ENCODE measurements around the gene PYGB. TPM values are rescaled to one million over a fixed set of nuclear protein-coding genes. Genes with fewer than 3 reads are reported as not detected.
"Not testable (repeated sequence)": the region's sequence is repeated elsewhere in the genome, so short reads cannot be mapped to it uniquely, and the experiment has no call there.

PYGB gene
- total RNA-seq, 8 experiments from 2014 or later, result 40.5 to 140 (median 65.8) TPM

DNA sequence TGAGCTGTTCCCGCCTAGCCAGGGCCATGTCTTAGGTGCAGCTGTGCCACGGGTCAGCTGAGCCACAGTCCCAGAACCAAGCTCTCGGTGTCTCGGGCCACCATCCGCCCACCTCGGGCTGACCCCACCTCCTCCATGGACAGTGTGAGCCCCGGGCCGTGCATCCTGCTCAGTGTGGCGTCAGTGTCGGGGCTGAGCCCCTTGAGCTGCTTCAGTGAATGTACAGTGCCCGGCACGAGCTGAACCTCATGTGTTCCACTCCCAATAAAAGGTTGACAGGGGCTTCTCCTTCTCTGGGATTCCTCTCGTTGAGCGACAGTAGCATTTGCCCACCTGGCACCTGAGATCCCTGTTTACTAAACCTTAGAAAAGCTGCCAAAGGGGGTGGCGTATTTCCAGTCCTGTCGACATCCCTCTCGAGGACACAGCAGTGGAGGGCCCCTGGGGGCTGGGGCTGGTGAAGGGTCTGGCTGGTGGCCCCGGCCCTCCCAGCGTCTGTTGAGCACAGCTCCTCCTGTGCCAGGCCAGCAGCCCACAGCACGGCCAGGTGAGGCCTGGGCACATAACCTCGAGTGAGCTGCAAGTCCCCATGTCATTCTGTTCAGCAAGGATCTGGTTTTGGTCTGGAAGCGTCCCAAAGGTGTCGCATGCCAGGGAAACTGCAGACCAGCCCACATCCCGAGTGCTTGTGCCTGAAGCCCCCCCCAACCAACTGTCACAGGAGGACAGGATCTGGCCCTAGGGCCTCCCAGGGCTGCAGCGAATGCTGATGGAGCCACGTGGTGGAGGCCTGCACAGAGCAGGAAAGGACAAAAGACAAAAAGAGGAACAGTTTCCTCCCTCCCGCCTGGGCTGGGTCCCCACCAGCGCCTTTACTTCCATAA is 21.2 kb upstream of the PYGB start:
- no peak overlapping the region for H3K27ac ChIP-seq
- in situ Hi-C loops (cut with MboI; ENCODE audit: low pct_unique_long_range_greater_than_20kb in 2 of 9, low sequenced_read_pairs in 9 of 9, unreplicated experiment in 9 of 9), result no loop called here
- no peak overlapping the region for H3K4me3 ChIP-seq
- ATAC-seq (replicated peaks in 6 of 8), result peak in 3 of 8 experiments; percentile 39 to 72 (median 58)
- H3K4me1 ChIP-seq (replicated peaks in 1 of 2), result peaks cover 18 to 35% of the 10 kb centered on the region in 2 donors
- WGBS, 10 experiments, result 0 to 100% (median 60%) methylated on average over 2 to 14 of the region's 28 CpGs; no CpG with 5 or more reads in 3 of the 10 experiments

DNA sequence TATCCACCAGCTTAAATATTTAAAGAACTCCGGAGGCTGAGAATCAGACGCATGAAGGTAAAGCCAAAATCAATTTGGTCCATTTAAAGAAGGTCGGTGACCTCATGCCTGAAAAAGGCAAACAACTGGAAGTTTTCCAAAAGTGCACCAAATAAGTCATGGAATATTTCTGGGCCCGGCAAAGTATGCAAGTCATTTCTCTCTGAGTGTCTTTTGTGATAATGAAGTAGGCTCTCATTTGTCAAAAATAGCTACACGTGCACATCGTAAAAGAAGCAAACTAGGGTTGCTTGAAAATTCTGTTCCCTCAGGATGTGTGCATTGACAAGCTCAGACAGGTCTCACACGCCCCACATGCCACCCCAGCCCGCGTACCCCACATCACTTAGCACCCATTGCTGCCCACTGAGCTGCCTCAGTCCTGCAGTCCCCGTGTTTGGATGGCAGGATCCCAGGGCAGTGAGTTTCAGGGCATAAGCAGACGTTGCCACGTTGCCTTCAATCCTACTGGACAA is 20.5 kb upstream of the PYGB start:
- Histone ChIP-seq H3K27ac (no peak overlapping the region), H3K4me1 (replicated peaks in 1 of 2) (peaks cover 18 to 32% of the 10 kb centered on the region in 2 donors), H3K4me3 (no peak overlapping the region)
- WGBS, 10 experiments, result 8 to 100% (median 75%) methylated on average over 1 to 8 of the region's 12 CpGs; no CpG with 5 or more reads in 3 of the 10 experiments
- in situ Hi-C loops (cut with MboI; ENCODE audit: low pct_unique_long_range_greater_than_20kb in 2 of 9, low sequenced_read_pairs in 9 of 9, unreplicated experiment in 9 of 9), result no loop called here
- ATAC-seq (replicated peaks in 6 of 8), result peak in 3 of 8 experiments; percentile 45 to 64 (median 51)

DNA sequence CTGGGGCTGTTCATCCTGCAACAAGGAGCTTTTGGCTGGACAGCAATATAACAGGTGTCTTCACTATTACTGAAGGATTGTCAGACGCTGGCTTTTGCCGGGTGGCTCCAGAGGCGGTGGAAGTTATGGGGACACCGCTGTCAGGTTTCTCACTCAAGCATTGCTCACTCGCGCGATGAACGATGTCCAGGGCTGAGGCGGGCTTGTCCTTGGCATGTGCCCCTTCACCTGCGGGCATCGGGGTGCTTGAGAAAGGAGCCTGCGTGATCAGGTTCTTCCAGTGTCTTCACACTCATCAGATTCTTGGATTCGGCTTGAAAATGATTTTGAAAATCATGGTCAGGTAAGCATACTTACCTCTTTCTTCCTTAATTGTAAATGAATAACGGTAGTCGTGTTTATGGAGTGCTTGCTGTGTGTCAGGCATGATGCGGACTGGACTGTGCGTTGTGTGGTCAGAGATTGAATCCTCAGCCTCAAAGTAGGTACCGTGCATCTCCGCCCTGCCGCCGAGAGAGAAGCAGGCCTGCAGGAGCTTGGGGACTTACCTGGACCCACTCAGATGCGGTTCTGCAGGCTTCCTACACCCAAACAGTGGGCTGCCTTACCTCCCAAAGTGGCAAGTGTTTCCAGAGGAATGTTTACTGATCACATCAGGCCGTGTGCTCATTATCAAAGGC is 18.3 kb upstream of the PYGB start:
- WGBS, 10 experiments, result 88 to 100% (median 91%) methylated on average over 1 to 13 of the region's 23 CpGs
- H3K4me3 ChIP-seq, result no peak overlapping the region
- in situ Hi-C loops (cut with MboI; ENCODE audit: low pct_unique_long_range_greater_than_20kb in 2 of 9, low sequenced_read_pairs in 9 of 9, unreplicated experiment in 9 of 9), result no loop called here
- no peak for ATAC-seq (replicated peaks in 6 of 8)
- peaks cover 20 to 27% of the 10 kb centered on the region in 2 donors for H3K4me1 ChIP-seq (replicated peaks in 1 of 2)
- H3K27ac ChIP-seq, result peak overlapping the region; percentile 12 to 41

DNA sequence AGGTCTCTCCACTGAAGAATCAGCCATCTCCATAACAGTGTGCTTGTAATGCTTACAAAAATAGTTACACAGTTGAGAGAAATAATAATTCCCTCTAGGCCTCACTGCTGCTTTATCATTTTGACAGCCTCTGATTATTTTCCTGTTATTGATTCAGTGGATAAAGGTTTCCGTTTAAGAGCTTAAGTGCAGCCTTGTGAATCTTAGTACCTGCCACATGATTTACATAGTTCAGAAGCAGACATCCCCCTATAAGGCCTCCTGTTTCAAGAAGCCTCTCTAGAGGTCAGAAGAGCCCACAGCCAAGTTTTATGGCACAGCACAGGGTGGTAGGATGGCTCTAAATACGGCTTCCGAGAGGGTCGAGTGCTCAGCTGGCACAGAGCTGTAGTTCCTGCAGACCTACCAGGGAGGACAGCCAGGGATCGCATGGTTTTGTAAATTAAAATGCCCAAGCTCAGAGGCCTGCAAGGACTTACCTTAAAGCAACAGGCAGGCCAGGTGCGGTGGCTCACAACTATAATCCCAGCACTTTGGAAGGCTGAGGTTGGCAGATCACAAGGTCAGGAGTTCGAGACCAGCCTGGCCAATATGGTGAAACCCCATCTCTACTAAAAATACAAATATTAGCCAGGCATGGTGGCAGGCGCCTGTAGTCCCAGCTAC is 17.6 kb upstream of the PYGB start:
- in situ Hi-C loops (cut with MboI; ENCODE audit: low pct_unique_long_range_greater_than_20kb in 2 of 9, low sequenced_read_pairs in 9 of 9, unreplicated experiment in 9 of 9), result no loop called here
- ATAC-seq (replicated peaks in 6 of 8), result peak in 5 of 8 experiments; percentile 73 to 86 (median 85)
- Histone ChIP-seq H3K27ac (peak overlapping the region in 1 of 2 donors; percentile 41), H3K4me3 (no peak overlapping the region), H3K4me1 (replicated peaks in 1 of 2) (peaks cover 27 to 30% of the 10 kb centered on the region in 2 donors)
- WGBS, 10 experiments, result 33 to 100% (median 87%) methylated on average over 1 to 7 of the region's 8 CpGs; no CpG with 5 or more reads in 2 of the 10 experiments

DNA sequence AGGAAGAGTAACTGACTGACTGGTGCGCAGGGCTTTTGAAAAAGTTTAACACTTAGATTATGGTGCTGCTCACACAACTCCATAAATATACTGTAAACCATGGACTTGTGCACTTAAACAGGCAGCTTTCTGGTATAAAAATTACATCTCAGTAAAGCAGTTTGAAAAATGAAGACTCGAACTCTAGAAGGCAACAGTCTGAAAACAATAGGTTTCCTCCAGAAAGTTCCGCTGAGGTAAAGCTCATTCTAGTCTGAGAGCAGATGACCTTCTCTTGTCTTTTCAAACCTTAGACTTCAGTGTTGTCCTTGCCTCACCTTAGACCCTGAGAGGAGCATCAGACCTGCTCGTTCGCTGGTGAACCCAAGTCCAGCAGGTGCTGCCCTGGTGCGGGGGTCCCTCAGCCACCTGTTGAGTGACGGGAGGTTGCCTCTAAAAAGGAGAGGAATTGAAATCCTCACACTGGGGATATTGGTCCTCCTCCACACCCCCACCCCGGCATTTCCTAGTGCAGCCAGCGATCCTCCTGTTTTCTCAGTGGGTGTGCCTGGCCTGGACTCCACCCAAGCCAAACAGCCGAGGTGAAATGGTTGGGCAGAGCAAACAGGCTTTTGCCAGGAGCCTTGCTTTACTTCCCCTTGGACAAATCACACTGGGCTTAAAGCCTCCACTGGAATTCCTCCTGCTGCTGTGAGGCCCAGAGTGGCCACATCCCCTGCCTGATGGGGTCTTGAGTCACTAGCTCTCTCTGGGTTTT is 14.7 kb upstream of the PYGB start:
- no peak overlapping the region for H3K4me3 ChIP-seq
- in situ Hi-C loops (cut with MboI; ENCODE audit: low pct_unique_long_range_greater_than_20kb in 2 of 9, low sequenced_read_pairs in 9 of 9, unreplicated experiment in 9 of 9), result no loop called here
- H3K27ac ChIP-seq, result no peak overlapping the region
- 51 to 100% (median 88%) methylated on average over 1 to 9 of the region's 10 CpGs; no CpG with 5 or more reads in 2 of the 10 experiments for WGBS, 10 experiments
- peaks cover 27 to 33% of the 10 kb centered on the region in 2 donors for H3K4me1 ChIP-seq (replicated peaks in 1 of 2)
- ATAC-seq (replicated peaks in 6 of 8), result peak in 3 of 8 experiments; percentile 1 to 49 (median 6)

DNA sequence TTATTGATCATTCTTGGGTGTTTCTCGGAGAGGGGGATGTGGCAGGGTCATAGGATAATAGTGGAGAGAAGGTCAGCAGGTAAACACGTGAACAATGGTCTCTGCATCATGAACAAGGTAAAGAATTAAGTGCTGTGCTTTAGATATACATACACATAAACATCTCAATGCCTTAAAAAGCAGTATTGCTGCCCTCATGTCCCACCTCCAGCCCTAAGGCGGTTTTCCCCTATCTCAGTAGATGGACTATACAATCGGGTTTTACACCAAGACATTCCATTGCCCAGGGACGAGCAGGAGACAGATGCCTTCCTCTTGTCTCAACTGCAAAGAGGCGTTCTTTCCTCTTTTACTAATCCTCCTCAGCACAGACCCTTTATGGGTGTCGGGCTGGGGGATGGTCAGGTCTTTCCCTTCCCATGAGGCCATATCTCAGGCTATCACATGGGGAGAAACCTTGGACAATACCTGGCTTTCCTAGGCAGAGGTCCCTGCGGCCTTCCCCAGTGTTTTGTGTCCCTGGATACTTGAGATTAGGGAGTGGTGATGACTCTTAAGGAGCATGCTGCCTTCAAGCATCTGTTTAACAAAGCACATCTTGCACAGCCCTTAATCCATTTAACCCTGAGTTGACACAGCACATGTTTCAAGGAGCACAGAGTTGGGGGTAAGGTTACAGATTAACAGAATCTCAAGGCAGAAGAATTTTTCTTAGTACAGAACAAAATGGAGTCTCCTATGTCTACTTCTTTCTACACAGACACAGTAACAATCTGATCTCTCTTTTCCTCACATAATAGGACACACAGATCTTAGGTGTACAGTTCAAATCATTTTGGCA is 13.7 kb upstream of the PYGB start:
- peaks cover 27 to 43% of the 10 kb centered on the region in 2 donors for H3K4me1 ChIP-seq (replicated peaks in 1 of 2)
- H3K4me3 ChIP-seq; ATAC-seq (replicated peaks in 6 of 8); in situ Hi-C loops (cut with MboI; ENCODE audit: low pct_unique_long_range_greater_than_20kb in 2 of 9, low sequenced_read_pairs in 9 of 9, unreplicated experiment in 9 of 9); H3K27ac ChIP-seq: not testable (repeated sequence)
- 40 to 100% (median 50%) methylated on average over 1 to 2 of the region's 8 CpGs; no CpG with 5 or more reads in 6 of the 10 experiments for WGBS, 10 experiments

DNA sequence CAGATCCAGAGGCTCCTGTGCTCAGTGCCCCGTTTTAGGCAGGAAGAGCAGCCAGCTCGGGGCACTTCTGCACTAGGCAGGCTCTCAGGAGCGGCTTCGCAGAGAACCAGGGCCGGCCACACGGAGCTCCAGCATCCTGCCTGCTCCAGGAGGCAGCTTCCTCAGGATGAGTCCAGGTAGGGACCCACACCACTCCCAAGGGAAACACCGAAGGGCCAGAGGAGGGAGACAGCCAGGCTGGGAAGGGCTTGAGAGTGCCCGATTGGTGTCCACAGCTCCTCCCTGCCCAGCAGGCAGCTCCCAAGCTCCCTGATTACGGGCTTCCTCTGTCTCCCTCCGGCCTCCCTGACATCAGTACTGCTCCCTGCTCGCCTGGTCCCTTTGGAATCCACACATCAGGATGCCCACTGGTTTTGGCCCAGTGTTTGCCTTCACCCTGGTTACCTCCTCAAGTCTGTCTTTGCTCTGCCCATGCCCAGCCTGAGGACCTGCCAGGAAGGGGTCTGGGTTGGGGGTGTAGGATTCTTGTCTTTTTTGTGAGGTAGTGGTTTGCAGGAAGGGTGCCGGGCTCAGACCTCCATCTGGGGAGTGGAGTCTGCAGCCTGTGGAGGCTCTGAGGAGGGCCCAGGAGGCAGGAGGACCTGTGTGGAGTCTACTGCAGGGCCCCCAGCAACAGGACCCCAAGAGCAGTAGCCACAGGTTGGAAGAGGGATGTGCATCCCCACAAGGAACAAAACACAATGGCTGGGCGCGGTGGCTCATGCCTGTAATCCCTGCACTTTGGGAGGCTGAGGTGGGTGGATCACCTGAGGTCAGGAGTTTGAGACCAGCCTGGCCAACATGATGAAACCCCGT is 11.2 kb upstream of the PYGB start:
- WGBS, 10 experiments, result 58 to 90% (median 78%) methylated on average over 1 to 6 of the region's 15 CpGs; no CpG with 5 or more reads in 1 of the 10 experiments
- no peak for ATAC-seq (replicated peaks in 6 of 8)
- in situ Hi-C loops (cut with MboI; ENCODE audit: low pct_unique_long_range_greater_than_20kb in 2 of 9, low sequenced_read_pairs in 9 of 9, unreplicated experiment in 9 of 9), result no loop called here
- H3K4me3 ChIP-seq, result no peak overlapping the region
- H3K27ac ChIP-seq, result no peak overlapping the region
- peaks cover 19 to 42% of the 10 kb centered on the region in 2 donors for H3K4me1 ChIP-seq (replicated peaks in 1 of 2)

DNA sequence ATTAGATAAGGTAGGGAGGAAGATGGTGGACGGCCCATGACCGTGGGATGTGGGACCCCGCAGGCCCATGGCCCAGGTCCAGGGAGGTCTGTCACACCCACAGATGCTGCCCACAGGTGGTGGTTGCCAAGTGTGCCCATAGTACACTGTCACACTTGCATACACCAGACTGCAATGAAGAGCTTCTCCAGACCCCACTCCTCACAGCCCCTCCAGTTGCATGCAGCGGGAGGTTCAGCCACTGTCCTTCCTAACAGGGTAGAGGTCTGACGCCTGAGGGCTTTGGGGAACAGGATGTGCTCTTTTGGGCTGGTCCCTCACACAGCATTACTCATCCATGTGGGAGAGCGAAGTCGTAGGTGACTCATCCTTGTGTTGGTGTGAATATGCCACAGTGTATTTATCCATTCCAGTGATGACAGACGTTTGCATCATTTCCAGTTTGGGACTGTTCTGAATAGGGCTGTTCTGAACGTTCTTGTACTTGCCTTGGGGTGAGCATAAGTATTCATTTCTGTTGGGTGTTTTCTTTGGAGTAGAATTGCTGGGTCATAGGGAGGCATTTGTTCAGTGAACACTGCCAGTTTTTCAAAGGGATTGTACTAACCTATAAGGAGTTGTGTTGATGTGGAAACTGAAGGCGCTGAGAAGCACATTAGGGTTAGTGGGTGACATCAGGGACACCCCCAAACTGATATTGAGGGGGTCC is 10.1 kb upstream of the PYGB start:
- in situ Hi-C loops (cut with MboI; ENCODE audit: low pct_unique_long_range_greater_than_20kb in 2 of 9, low sequenced_read_pairs in 9 of 9, unreplicated experiment in 9 of 9), result no loop called here
- Histone ChIP-seq H3K4me1 (replicated peaks in 1 of 2) (peaks cover 26 to 51% of the 10 kb centered on the region in 2 donors), H3K27ac (peak overlapping the region in 1 of 2 donors; percentile 78), H3K4me3 (no peak overlapping the region)
- WGBS, 10 experiments, result 4 to 58% (median 45%) methylated on average over 3 to 5 of the region's 10 CpGs; no CpG with 5 or more reads in 4 of the 10 experiments
- ATAC-seq (replicated peaks in 6 of 8), result peak; percentile 90 to 95 (median 94)

DNA sequence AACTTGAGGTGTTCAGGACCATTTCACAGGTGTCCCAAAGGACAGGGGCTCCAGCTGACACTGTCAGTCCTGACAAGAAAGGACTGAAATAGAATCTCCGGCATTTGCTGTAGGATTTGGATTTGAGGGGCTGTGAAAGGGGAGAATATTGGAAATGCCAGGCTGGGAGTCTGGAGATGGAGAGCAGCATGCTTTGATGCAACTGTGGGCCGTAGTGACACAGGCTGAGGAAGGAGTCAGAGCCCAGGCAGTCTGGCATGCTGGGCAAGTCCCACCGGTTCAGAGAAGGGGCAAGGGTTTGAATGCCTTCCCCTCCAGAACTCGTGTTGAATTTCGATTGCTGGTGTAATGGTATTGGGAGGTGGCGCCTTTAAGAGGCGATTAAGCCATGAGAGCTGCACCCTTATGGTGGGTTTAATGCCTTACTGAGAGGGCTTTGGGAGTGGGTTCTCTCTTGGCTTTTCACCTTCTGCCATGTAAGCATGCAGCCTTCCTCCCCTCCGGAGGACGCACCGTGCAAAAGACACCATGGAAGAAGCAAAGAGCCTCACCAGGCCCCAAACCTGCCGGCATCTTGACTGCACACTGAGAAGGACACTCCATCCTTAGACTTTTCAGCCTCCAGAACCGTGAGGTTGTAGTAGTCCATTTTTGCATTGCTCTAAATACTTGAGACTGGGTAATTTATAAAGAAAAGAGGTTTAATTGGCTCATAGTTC is 9.4 kb upstream of the PYGB start:
- Histone ChIP-seq H3K4me3 (no peak overlapping the region), H3K27ac (peak overlapping the region in 1 of 2 donors; percentile 78), H3K4me1 (replicated peaks in 1 of 2) (peaks cover 26 to 51% of the 10 kb centered on the region in 2 donors)
- WGBS, 10 experiments, result 60 to 100% (median 95%) methylated on average over 2 to 8 of the region's 12 CpGs; no CpG with 5 or more reads in 5 of the 10 experiments
- in situ Hi-C loops (cut with MboI; ENCODE audit: low pct_unique_long_range_greater_than_20kb in 2 of 9, low sequenced_read_pairs in 9 of 9, unreplicated experiment in 9 of 9), result no loop called here
- peak in 4 of 8 experiments; percentile 3 to 6 (median 5) for ATAC-seq (replicated peaks in 6 of 8)
